ENCODE data around the gene C1QTNF8.

C1QTNF8 gene

DNA sequence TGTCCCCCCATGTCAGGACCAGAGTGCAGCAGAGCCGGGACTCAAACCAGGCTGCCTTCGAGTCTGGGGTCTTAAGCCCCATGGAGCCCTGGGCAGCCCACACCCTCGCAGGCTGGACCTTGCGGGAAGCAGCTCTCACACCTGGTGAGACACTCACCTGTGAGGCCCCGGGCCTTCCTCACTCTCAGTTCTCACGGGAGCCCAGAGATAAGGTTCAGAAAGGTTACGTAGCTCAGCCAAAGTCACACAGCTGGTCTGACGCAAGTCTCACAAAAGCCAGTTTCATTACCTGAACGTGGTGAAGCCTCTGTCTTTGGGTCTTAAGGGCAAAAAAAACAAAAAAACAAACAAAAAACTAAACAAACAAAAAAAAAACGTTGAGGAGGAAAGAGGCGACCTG is 56.3 kb downstream of the C1QTNF8 start:
- DNase-seq = no peak

DNA sequence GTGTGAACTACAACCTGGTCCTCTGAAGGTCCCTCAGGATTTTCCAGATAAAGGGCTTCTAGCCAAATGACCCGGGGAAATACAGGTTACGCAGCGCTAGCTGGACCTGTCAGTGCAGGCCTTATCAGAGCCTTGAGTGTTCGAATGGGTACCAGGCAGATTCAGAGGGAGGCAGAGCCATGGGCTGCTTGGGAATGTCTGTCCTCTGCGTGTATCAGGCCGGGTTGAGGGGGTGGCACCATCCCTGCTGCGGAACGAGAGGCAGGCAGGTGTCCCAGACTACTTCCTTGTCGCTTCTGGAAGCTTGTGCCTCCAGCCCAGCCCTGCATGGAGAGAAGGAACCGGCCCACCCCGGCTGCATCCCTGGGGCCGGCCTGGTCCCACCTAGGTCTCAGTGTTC is 57.1 kb downstream of the C1QTNF8 start:
- no peak for DNase-seq
